Measurements from ENCODE around the gene CDT1. TPM values are rescaled to one million over a fixed set of nuclear protein-coding genes. Genes with fewer than 3 reads are reported as not detected.

Gene CDT1
- total RNA-seq, 1 donor from 2014 or later: 79.6 TPM

GRCh38 chr16:88837806-88838205 lies 34.2 kb downstream of the CDT1 start:
- Mint-ChIP-seq H3K27ac (ENCODE audit: unreplicated experiment) (no peak overlapping the region), H3K9me3 (no peaks in the 10 kb centered on the region), H3K4me3 (no peak overlapping the region), H3K36me3 (ENCODE audit: low read depth) (no peaks in the 10 kb centered on the region), H3K27me3 (ENCODE audit: low read depth) (no peaks in the 10 kb centered on the region), H3K4me1 (no peaks in the 10 kb centered on the region)
- no peak for DNase-seq (ENCODE audit: low read depth, low spot score)
- TF ChIP-seq, protein P1, sequence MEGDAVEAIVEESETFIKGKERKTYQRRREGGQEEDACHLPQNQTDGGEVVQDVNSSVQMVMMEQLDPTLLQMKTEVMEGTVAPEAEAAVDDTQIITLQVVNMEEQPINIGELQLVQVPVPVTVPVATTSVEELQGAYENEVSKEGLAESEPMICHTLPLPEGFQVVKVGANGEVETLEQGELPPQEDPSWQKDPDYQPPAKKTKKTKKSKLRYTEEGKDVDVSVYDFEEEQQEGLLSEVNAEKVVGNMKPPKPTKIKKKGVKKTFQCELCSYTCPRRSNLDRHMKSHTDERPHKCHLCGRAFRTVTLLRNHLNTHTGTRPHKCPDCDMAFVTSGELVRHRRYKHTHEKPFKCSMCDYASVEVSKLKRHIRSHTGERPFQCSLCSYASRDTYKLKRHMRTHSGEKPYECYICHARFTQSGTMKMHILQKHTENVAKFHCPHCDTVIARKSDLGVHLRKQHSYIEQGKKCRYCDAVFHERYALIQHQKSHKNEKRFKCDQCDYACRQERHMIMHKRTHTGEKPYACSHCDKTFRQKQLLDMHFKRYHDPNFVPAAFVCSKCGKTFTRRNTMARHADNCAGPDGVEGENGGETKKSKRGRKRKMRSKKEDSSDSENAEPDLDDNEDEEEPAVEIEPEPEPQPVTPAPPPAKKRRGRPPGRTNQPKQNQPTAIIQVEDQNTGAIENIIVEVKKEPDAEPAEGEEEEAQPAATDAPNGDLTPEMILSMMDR (conservative IDR thresholded peaks at IDR 0.05): no peak

DNA sequence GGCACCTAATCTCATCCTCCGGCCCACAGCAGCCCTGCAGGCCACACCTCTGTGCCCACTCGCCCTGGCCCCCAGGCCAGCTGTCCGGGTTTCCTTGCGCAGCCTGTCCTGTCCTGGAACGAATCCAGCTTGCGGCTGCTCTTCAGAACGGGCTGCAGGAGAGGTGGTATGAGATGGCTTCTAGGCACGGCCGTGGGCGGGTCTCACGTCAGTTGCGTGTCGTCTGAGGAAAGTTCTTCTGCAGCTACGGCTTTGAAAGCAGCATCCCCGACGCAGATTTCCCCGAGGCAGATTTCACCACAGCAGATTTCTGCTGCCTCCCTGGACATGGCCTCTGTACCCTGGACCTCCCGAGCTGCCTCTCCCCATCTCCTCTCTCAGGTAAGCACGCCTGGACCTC lies 35.0 kb downstream of the CDT1 start:
- Mint-ChIP-seq H3K27me3 (ENCODE audit: low read depth) (no peaks in the 10 kb centered on the region), H3K27ac (ENCODE audit: unreplicated experiment) (no peak overlapping the region), H3K4me1 (no peaks in the 10 kb centered on the region), H3K9me3 (no peaks in the 10 kb centered on the region), H3K4me3 (no peak overlapping the region), H3K36me3 (ENCODE audit: low read depth) (no peaks in the 10 kb centered on the region)
- no peak for DNase-seq (ENCODE audit: low read depth, low spot score)
- TF ChIP-seq, protein P1 (conservative IDR thresholded peaks at IDR 0.05): no peak

DNA sequence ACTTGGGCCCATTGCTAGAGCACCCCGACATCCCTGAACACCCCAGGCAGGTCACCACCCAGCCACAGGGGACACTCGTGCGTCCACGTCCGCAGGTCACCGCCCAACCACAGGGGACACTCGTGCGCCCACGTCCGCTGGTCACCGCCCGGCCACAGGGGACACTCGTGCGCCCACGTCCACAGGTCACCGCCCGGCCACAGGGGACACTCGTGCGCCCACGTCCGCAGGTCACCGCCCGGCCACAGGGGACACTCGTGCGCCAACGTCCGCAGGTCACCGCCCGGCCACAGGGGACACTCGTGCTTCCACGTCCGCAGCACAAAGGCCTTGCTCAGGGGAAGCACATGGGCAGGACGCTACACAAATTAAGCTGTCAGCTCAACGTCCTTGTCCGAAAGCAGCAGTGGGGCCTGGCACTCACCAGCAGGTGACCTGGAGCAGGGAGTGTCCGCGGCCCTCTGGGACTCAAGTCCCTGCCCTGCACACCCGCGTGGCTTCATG lies 35.5 kb downstream of the CDT1 start:
- no peaks in the 10 kb centered on the region for H3K4me1 Mint-ChIP-seq
- no peaks in the 10 kb centered on the region for H3K9me3 Mint-ChIP-seq
- no peak overlapping the region for H3K27ac Mint-ChIP-seq (ENCODE audit: unreplicated experiment)
- no peak for DNase-seq (ENCODE audit: low read depth, low spot score)
- no peak overlapping the region for H3K4me3 Mint-ChIP-seq
- no peaks in the 10 kb centered on the region for H3K36me3 Mint-ChIP-seq (ENCODE audit: low read depth)
- TF ChIP-seq, protein P1 (conservative IDR thresholded peaks at IDR 0.05): no peak
- no peaks in the 10 kb centered on the region for H3K27me3 Mint-ChIP-seq (ENCODE audit: low read depth)

DNA sequence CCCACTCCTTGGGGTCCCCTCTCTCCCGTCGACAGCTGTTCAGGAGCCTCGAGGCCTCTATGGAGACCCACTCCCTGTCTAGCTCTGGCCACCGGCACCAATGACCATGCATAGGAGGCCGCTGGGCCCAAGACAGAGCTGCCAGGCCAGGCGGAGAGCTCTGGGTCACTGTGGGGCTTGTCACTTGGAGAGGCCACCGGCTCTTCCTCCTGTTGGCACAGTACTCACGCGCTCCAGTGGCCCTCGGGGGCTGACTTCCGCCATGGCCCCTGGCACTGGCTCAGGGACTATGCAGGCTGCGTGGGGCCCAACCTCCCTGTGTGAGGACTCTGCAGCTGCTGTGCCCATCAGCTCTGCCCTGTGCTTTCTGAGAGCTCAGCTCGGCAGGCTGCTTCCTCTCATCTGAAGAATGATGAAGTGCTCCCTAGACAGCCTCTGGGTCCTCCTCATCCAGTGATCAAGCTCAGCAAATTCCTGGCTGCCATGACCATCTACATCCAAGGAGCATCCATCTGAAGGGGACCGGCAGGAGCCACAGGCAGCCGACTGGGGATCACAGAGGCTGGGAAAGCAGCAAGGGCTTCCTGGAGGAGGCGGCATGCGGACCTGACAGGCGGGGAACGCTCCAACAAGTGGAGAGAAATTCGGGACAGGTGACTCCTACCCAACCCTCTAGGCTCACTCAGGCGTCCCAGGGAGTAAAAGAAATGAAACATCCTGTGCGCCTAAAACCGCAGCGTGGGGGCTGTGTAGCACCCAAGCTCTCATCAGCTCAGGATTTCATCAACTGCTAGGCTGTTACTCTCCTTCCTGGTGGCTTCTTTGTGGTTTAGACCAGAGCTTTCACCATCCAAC lies 36.4 kb downstream of the CDT1 start:
- H3K4me1 Mint-ChIP-seq: no peaks in the 10 kb centered on the region
- no peaks in the 10 kb centered on the region for H3K9me3 Mint-ChIP-seq
- no peak for DNase-seq (ENCODE audit: low read depth, low spot score)
- H3K27me3 Mint-ChIP-seq (ENCODE audit: low read depth): no peaks in the 10 kb centered on the region
- H3K27ac Mint-ChIP-seq (ENCODE audit: unreplicated experiment): no peak overlapping the region
- TF ChIP-seq, protein P1 (conservative IDR thresholded peaks at IDR 0.05): no peak
- no peaks in the 10 kb centered on the region for H3K36me3 Mint-ChIP-seq (ENCODE audit: low read depth)
- H3K4me3 Mint-ChIP-seq: no peak overlapping the region

GRCh38 chr16:88840600-88841215 lies 37.1 kb downstream of the CDT1 start:
- no peaks in the 10 kb centered on the region for H3K27me3 Mint-ChIP-seq (ENCODE audit: low read depth)
- no peaks in the 10 kb centered on the region for H3K9me3 Mint-ChIP-seq
- DNase-seq (ENCODE audit: low read depth, low spot score): no peak
- H3K4me3 Mint-ChIP-seq: no peak overlapping the region
- no peaks in the 10 kb centered on the region for H3K36me3 Mint-ChIP-seq (ENCODE audit: low read depth)
- TF ChIP-seq, protein P1 (conservative IDR thresholded peaks at IDR 0.05): no peak
- no peak overlapping the region for H3K27ac Mint-ChIP-seq (ENCODE audit: unreplicated experiment)
- H3K4me1 Mint-ChIP-seq: no peaks in the 10 kb centered on the region

Data from neural crest cell (in vitro differentiated cells).